Stimulated activated naive CD8-positive, alpha-beta T cell treated with anti-CD3 and anti-CD28 coated beads, Interleukin-15, Interleukin-2, amounts not matched to agents 100 ng/mL and 50 ng/mL, for 24 hours (primary cell): Measurements from ENCODE around the gene OSBPL5.

ENCODE experiments used
- H3K27ac Mint-ChIP-seq: one replicate; pipeline ENCODE4 v1.8.0; 2021; ENCODE audit warnings: mild to moderate bottlenecking, mixed read lengths
- H3K27me3 Mint-ChIP-seq: one replicate; pipeline ENCODE4 v1.8.0; 2021; ENCODE audit warnings: mixed read lengths
- H3K36me3 Mint-ChIP-seq: one replicate; pipeline ENCODE4 v1.8.0; 2021; ENCODE audit warnings: low read depth, mixed read lengths
- H3K4me1 Mint-ChIP-seq: one replicate; pipeline ENCODE4 v1.8.0; 2021; ENCODE audit warnings: low read depth, mixed read lengths
- H3K4me3 Mint-ChIP-seq: one replicate; pipeline ENCODE4 v1.8.0; 2021; ENCODE audit warnings: mild to moderate bottlenecking, mixed read lengths
- H3K9me3 Mint-ChIP-seq: one replicate; pipeline ENCODE4 v1.8.0; 2021; ENCODE audit warnings: mixed read lengths

Gene OSBPL5

GRCh38 chr11:3201677-3202181 is 36.6 kb upstream of the OSBPL5 start:
- H3K4me3 Mint-ChIP-seq = no peak overlapping the region
- H3K27ac Mint-ChIP-seq = no peak overlapping the region
- no peaks in the 10 kb centered on the region for H3K36me3 Mint-ChIP-seq
- H3K9me3 Mint-ChIP-seq = no peaks in the 10 kb centered on the region
- H3K27me3 Mint-ChIP-seq = peaks cover 8% of the 10 kb centered on the region
- peaks cover 5% of the 10 kb centered on the region for H3K4me1 Mint-ChIP-seq

DNA sequence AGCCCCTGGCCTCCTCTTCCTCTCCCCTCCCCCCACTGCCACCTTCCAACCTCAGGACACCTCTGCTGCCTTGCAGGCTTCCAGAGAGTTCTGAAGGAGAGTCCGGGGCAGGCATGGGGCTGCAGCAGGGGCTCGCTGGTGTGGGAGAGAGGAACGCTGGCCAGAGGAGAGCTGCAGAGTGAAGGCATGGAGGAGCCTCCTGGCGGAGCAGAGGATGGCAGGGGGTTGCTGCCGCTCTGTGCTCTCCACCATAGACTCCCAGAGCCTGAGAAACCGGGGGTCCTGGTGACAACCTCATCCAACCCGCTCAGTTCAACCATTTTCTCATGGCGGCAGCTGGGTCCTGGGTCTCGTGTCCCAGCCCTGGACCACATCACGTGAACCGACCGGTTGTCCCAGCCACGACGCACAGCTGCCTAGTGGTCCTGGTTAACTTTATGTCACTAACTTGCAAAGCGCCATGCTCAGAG is 36.0 kb upstream of the OSBPL5 start:
- Mint-ChIP-seq H3K36me3 (no peaks in the 10 kb centered on the region), H3K4me1 (peaks cover 5% of the 10 kb centered on the region), H3K4me3 (no peak overlapping the region), H3K27me3 (peaks cover 8% of the 10 kb centered on the region), H3K9me3 (no peaks in the 10 kb centered on the region), H3K27ac (no peak overlapping the region)

DNA sequence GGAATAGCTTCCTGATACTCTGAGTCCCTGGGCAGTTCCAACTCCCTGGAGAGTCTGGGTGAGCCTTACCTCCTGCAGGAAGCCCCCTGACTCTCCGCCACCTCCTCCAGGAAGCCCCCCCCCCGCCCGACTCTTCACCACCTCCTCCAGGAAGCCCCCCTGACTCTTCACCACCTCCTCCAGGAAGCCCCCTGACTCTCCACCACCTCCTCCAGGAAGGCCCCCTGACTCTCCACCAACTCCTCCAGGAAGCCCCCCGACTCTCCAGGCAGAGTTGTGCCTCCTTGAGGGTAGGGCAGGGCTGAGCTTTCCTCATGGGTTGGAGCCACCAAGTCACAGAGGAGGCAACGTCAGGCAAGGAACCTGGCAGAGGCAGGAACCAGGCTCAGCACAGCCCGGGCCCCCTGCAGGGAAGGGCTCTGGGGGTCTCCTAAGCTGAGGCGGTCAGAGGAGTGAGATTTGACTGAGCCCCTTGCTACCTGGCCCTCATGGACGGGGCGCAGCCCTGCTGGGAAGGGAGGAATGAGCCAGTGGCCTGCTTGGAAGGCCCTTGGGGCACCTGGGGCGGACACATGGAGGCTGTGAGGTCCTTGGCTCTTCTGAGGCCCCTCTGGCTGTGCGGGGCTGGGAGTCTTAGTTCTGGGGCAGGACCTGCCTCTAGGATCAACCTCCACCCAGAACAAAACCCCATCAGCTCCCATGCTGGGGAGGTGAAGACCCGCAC is 35.4 kb upstream of the OSBPL5 start:
- Mint-ChIP-seq H3K9me3 (no peaks in the 10 kb centered on the region), H3K27me3 (peaks cover 8% of the 10 kb centered on the region), H3K27ac (no peak overlapping the region), H3K4me1 (peaks cover 5% of the 10 kb centered on the region), H3K4me3 (no peak overlapping the region), H3K36me3 (no peaks in the 10 kb centered on the region)

DNA sequence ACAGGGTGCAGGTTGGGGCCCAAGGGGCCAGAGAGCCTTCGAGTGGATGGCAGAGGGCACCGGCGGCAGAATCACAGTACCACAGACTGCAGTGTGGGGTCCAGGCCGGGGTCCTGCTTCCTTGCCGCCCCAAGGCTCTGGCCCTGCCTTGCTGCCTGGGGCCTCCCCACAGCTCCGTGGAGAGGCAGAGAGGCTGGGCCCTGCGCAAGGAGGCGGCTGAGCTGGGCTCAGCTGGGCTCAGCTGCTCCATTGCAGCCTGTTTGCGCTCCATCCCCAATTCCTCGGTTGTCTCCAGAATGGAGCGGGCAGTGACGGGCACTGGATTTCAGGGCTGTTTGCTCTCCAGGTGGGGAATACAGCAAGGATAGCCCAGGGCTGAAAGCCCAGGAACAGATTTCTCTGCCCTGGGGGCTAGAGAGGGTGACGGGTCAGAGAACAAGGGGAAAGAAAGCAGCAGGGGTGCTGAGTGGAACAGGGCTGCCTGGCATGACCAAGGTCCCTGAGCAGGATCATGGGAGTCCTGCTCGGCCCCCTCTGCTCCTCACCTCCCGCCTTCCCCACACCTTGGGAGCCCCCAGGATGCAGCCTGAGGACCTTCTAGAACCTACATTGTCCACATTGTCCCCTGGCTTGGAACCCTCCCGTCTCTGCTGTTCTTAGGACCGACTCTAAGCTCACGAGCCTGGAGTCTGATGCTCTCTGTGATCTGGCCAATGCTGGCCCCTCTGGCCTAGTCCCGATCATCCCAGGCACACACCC is 34.6 kb upstream of the OSBPL5 start:
- Mint-ChIP-seq H3K9me3 (no peaks in the 10 kb centered on the region), H3K36me3 (no peaks in the 10 kb centered on the region), H3K27ac (no peak overlapping the region), H3K4me1 (peaks cover 5% of the 10 kb centered on the region), H3K4me3 (no peak overlapping the region), H3K27me3 (peaks cover 8% of the 10 kb centered on the region)

DNA sequence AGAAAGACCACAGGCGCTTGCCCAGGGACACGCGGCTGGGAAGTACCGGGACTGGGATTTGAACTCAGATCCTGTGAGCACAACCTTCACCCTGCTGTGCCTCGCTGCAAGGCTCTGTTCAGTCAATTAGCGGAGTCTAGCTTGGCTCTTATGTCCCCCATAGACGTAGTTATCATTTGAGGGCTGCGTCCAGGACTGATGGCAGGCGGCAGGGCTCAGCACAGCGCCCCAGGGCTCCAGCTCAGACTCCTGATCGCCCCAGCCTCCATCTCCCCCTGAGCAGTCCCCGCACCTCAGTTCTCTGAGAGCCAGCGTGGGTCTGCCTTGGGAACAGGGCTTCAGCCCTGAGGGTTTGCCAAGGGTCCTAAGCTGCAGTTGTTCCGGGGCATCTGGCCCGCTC is 33.7 kb upstream of the OSBPL5 start:
- Mint-ChIP-seq H3K36me3 (no peaks in the 10 kb centered on the region), H3K4me1 (peaks cover 5% of the 10 kb centered on the region), H3K27ac (no peak overlapping the region), H3K9me3 (no peaks in the 10 kb centered on the region), H3K4me3 (no peak overlapping the region), H3K27me3 (peaks cover 8% of the 10 kb centered on the region)

DNA sequence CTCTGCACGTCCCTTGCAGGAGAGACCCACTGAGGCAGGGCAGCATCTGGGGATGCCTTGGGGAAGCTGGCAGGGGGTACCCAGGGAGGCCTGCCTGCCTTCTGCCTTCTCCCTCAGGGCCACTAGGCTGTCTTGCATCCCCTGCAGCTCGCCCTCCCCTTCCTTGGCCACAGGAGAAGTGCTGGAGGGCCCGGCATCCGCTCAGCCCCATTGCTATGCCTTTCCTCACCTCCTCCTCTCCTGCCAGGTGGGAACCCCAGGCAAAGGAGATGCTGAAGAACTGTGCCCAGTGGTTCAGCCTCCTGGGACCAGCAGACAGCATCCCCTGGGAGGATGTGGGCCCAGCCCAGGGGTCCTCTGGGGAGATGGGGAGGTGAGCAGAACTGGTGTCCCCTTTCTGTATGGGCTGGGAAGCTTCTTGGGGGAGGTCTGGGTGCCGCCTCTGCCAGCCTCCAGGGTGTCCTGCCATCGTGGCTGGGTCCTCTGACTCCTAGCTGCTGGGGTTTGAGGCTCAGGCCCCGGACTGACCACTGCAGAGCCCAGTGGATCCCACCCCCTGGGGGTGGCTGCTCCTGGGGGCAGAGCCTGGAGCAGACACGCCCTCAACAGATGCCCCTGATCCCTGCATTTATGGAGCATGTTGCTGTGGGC is 32.9 kb upstream of the OSBPL5 start:
- H3K27me3 Mint-ChIP-seq = peaks cover 8% of the 10 kb centered on the region
- no peaks in the 10 kb centered on the region for H3K9me3 Mint-ChIP-seq
- no peaks in the 10 kb centered on the region for H3K36me3 Mint-ChIP-seq
- H3K27ac Mint-ChIP-seq = no peak overlapping the region
- H3K4me3 Mint-ChIP-seq = no peak overlapping the region
- peaks cover 5% of the 10 kb centered on the region for H3K4me1 Mint-ChIP-seq

DNA sequence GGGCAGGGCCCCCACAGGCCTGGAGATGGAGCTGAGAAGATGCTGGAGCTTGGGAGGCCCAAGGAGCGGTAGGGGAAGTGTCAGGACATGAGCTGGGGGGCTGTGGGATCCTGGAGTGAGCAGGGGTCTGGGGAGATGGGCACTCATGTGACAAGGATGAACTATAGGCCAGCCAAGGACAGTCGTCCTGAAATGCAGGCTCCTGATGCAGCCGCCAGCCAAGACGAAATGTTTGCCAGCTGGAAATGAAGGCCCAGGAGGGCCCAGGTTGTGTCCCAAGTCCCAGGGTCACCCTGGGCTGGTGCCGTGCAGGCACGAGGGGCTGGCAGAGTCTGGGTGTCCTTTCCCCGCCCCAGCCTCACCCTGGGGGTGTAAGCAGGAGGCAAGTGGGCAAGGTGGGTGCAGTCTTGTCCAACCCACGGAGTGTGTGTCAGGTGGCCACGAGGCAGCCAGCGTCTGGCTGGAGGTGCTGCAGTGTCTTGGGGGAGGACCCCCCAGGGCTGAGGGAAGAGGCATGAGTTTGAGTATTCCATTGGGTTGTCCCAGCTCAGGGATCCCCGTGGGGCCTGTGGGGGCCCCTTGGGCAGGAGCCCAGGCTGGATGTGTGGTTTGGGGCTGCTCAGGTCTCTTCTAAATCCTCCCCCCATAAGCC is 32.1 kb upstream of the OSBPL5 start:
- H3K36me3 Mint-ChIP-seq = no peaks in the 10 kb centered on the region

GRCh38 chr11:3196161-3197043 is 31.3 kb upstream of the OSBPL5 start:
- Mint-ChIP-seq H3K4me1 (no peaks in the 10 kb centered on the region), H3K27ac (no peak overlapping the region), H3K27me3 (peaks cover 3% of the 10 kb centered on the region), H3K36me3 (no peaks in the 10 kb centered on the region), H3K9me3 (no peaks in the 10 kb centered on the region), H3K4me3 (no peak overlapping the region)

More for the DNA sequence above, 32.1 kb upstream of the OSBPL5 start:
- Mint-ChIP-seq H3K27me3 (peaks cover 3% of the 10 kb centered on the region), H3K9me3 (no peaks in the 10 kb centered on the region), H3K27ac (no peak overlapping the region), H3K4me3 (no peak overlapping the region), H3K4me1 (no peaks in the 10 kb centered on the region)

- Mint-ChIP-seq H3K4me3 (no peak overlapping the region), H3K27me3 (peaks cover 3% of the 10 kb centered on the region), H3K27ac (no peak overlapping the region), H3K36me3 (no peaks in the 10 kb centered on the region), H3K4me1 (no peaks in the 10 kb centered on the region), H3K9me3 (no peaks in the 10 kb centered on the region)
These were observed 30.4 kb upstream of the OSBPL5 start for GRCh38 chr11:3195251-3196160.

DNA sequence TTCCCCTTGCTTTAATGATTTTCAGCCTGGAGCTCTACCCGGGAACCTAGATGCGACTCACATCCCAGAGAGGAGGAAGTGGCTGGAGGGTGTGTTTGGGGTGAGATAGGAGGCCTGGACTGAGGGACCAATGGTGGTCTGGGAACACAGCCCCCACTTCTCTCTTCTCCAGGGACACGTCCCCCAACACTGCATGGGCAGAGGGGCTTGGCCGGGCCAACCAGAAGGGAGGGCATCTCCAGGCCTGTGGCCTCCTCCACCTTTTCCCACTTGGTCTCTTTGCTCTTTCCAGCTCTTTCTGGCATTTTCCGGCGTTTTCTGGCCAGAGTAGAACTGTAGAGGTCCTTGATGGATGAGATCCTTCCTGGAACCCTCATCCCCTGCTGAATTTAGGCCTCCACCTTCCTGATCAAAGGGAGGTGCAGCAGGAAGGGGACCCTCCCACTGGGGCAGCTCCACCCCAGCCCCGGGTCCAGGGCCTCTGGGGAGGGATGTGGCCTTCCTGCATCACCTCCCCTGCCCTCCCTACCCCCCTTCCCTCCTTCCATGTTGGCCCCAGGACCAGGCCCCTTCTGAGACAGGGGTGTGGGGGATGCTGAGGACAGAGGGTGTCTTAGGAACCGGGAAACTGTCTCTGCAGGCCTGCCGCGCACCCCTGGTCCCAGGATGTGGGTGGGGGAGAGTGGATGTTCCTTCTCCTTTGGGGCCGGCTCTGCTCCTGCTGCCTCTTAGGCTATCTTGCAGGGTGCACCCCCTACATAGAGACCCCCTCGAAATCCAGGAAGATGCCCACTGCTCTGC is 29.1 kb upstream of the OSBPL5 start:
- no peaks in the 10 kb centered on the region for H3K9me3 Mint-ChIP-seq
- H3K27me3 Mint-ChIP-seq = peaks cover 3% of the 10 kb centered on the region
- H3K4me3 Mint-ChIP-seq = no peak overlapping the region
- H3K27ac Mint-ChIP-seq = no peak overlapping the region
- H3K36me3 Mint-ChIP-seq = no peaks in the 10 kb centered on the region
- no peaks in the 10 kb centered on the region for H3K4me1 Mint-ChIP-seq

- Mint-ChIP-seq H3K4me1 (no peaks in the 10 kb centered on the region), H3K9me3 (no peaks in the 10 kb centered on the region), H3K36me3 (no peaks in the 10 kb centered on the region), H3K27ac (no peak overlapping the region), H3K27me3 (peaks cover 2% of the 10 kb centered on the region), H3K4me3 (no peak overlapping the region)
These were observed 28.4 kb upstream of the OSBPL5 start for GRCh38 chr11:3193373-3194015.
